Lower leg skin (tissue), 4 donors: Measurements from ENCODE around the gene CACNA2D4. TPM values are rescaled to one million over a fixed set of nuclear protein-coding genes. Genes with fewer than 3 reads are reported as not detected.
A peak's percentile ranks its signal among the peaks of the same experiment; 100 is the strongest.

Experiments used
- DNase-seq, 2 donors: peaks; one replicate each; pipeline ENCODE4 v3.0.0-alpha.2; 2019; ENCODE audit warnings: low spot score in 2 of 2
- H3K4me3 ChIP-seq: fragments of 200-600 bp; sonication (generic); 2 replicates; pipeline ENCODE4 v1.5.1; 2017; ENCODE audit warnings: mild to moderate bottlenecking, low read depth; ENCODE audit not compliant: poor library complexity, severe bottlenecking
- POLR2A ChIP-seq, 2 donors: fragments of 450-650 bp; IDR thresholded peaks; one replicate each; pipeline ENCODE4 v1.6.1; 2016 to 2017; ENCODE audit warnings: antibody characterized with exemption in 2 of 2, mild to moderate bottlenecking in 1 of 2, moderate library complexity in 1 of 2
- WGBS, 2 donors: methylation state at CpG; one replicate each; pipeline ENCODE4 v1.1.5; 2018; 5-methylcytosine and 5-hydroxymethylcytosine counted together
- intact Hi-C: fragments of 100-400 bp; cut with DNase I; formaldehyde crosslinking; loops from one replicate; pipeline ENCODE4 v1.15.0; 2023; ENCODE audit warnings: low total_unique reads
- total RNA-seq, 4 donors: library from RNA; depleted of rRNA; stranded (reverse); fragments of >200 nt; gene quantifications; one replicate each; pipeline ENCODE4 v1.1.0, GENCODE V29; 2016
- TF ChIP-seq, protein P1 (sequence below), 3 donors: fragments of 450-650 bp; IDR thresholded peaks; one replicate each; pipeline ENCODE4 v1.5.1; 2016; ENCODE audit warnings: antibody characterized with exemption in 3 of 3, mild to moderate bottlenecking in 3 of 3, moderate library complexity in 2 of 3

CACNA2D4 gene
- total RNA-seq, 4 donors from 2014 or later, result 2.3 to 4.0 (median 3.1) TPM

DNA sequence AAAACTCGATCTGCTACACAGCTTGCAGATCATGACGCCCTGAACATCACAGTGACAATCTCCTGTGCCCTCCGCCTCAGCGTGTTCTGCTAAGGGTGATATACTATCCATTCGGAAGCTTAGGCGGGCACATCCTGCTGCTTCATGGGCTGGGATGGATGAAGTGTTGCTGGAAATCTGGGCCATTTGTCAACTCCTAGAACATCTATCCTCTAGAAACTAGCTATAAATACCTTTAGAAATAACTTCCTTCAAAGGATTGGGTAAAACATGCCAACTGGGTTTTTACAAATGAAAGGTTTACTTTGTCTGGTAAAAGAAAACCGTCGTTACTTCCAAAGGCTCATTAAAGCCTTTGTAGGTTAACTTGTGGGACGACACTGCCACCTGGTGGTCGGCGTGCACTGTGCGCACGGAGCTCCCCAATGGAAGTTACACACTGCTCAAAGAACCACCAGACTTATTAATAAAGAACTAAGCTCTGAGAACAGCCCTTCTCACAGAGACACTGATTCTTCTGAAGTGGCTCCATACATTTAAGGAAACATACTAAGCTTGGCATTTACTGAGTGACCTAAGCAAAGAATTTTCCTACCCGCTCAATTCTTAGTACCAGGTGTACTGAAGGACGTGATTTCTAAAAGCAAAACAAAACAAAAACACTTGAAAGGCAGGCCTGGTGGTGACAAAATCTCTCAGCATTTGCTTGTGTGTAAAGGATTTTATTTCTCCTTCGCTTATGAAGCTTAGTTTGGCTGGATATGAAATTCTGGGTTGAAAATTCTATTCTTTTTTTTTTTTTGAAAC is 21.6 kb upstream of the CACNA2D4 start:
- WGBS, 2 donors, result 30 to 32% methylated on average over 16 of the region's 16 CpGs
- peak; percentile 82 to 98 for DNase-seq
- H3K4me3 ChIP-seq, result no peak overlapping the region
- no peak for TF ChIP-seq POLR2A (IDR thresholded peaks at IDR 0.05)
- TF ChIP-seq, protein P1, sequence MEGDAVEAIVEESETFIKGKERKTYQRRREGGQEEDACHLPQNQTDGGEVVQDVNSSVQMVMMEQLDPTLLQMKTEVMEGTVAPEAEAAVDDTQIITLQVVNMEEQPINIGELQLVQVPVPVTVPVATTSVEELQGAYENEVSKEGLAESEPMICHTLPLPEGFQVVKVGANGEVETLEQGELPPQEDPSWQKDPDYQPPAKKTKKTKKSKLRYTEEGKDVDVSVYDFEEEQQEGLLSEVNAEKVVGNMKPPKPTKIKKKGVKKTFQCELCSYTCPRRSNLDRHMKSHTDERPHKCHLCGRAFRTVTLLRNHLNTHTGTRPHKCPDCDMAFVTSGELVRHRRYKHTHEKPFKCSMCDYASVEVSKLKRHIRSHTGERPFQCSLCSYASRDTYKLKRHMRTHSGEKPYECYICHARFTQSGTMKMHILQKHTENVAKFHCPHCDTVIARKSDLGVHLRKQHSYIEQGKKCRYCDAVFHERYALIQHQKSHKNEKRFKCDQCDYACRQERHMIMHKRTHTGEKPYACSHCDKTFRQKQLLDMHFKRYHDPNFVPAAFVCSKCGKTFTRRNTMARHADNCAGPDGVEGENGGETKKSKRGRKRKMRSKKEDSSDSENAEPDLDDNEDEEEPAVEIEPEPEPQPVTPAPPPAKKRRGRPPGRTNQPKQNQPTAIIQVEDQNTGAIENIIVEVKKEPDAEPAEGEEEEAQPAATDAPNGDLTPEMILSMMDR (IDR thresholded peaks at IDR 0.05), result peak in 1 of 3 donors; percentile 95
- intact Hi-C loops, result loop anchor here (5.0 kb wide), 2 partner anchors 143 to 303 kb away; no protein-coding TSS in a partner anchor

DNA sequence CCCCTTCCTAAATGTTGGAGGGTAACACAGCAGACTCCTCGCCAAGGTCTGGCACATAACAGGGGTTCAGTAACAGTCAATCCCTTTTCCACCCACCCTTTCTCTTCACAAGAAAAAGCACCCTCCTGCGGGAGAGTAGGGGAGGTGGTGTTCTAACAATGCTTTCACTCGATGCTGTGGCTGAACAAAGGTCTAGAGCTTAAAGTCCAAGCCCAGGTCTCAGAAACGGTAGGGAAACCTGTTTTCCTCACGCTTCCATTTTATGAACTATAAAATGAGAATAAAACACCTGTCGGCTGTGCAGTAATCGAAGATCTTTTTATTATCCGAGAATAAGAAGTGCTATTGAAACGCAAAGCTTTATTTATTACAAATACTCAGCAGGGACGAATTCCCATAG is 20.9 kb upstream of the CACNA2D4 start:
- intact Hi-C loops, result loop anchor here (5.0 kb wide), 1 partner anchor 142 kb away; no protein-coding TSS in a partner anchor

DNA sequence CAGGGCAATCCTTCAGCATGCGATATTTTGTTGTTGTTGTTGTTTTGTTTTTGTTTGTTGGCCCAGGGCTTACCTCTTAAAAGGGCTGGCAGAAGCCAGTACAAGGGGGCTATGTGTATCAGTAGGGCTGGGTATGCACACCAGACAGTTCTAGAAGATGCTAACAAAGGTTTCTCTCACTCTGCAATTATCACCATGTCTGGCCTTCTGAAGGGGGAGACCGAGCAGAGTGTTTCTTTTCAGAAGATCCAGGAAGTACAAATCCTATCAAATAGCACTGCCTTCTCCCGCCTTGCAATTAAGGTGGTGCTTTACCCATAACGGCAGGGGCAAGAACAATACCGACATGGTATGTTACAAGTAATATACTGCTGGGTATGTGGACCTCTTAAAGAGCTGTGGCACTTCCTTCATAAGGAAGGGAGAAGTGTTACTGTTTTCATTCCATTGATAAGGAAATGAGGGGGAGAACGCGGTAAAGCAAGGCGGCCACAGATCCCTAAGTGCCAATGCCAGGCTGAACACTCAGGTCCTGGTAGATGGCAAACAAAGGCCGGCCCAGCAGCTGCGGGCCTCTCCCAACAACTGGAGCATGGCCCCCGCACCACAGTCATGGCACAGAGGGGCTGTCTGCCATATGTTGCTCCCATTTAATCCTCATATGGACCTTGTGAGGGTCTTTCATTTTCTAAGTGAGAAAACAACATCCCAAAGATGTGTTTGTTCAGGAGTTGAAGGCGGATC is 19.2 kb upstream of the CACNA2D4 start:
- H3K4me3 ChIP-seq, result no peak overlapping the region
- 93% methylated on average over 11 to 12 of the region's 12 CpGs for WGBS, 2 donors
- intact Hi-C loops, result loop anchor here (5.0 kb wide), 1 partner anchor 140 kb away; no protein-coding TSS in a partner anchor
- no peak for TF ChIP-seq POLR2A (IDR thresholded peaks at IDR 0.05)
- TF ChIP-seq, protein P1 (IDR thresholded peaks at IDR 0.05), result no peak
- no peak for DNase-seq

More for the DNA sequence above, 20.9 kb upstream of the CACNA2D4 start:
- DNase-seq, result no peak
- TF ChIP-seq, protein P1 (IDR thresholded peaks at IDR 0.05), result no peak
- 69 to 74% methylated on average over 10 of the region's 10 CpGs for WGBS, 2 donors
- no peak overlapping the region for H3K4me3 ChIP-seq

DNA sequence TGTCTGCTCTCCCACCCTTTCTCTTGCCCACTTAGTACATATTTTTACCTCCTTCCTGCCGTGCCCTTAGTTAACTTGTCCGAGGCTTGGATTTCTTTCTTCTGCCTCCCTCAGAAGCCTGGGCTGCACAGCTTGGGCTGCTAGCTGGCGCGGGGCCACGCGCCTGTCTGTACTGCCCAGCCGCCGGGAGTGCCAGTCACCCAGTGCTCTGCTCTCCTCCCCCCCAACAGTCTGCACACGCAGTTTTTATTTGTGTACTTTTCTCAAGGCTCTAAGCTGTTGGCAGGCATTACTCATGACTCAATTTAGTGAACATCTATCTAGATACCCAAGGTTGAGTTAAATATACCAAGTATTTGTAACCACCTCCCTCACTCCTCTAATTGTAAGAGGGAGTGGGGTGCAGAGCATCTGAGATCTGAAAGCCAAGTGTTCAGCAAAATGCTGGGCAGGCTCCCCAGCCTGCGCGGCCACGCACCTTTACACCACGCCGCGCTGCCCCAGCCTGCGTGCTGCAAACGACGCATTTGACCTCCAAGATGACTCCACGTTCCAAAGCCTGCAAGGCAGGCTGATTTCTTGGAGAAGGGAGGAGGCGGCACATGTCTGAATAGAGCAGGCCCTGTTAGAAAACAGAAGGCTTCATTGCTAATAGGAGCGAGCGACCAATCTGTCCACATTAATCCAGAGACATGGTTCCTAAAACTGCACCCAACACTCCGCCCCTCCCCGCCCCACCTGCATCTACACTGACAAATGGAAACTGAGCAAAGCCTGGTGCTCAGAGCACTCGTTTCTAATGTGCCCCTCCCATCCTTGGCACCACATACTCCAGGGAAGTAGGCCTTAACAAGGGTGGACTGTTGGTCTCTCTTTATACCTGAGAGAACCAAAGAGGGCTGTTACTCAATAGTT is 18.2 kb upstream of the CACNA2D4 start:
- DNase-seq, result no peak

More for the DNA sequence above, 18.2 kb upstream of the CACNA2D4 start:
- 66 to 70% methylated on average over 25 of the region's 25 CpGs for WGBS, 2 donors
- no peak overlapping the region for H3K4me3 ChIP-seq
- TF ChIP-seq POLR2A (IDR thresholded peaks at IDR 0.05), result no peak
- TF ChIP-seq, protein P1 (IDR thresholded peaks at IDR 0.05), result no peak
- intact Hi-C loops, result loop anchor here (5.0 kb wide), 1 partner anchor 139 kb away; no protein-coding TSS in a partner anchor
